Erythroblast (primary cell): ENCODE measurements around the gene CDKAL1.

Experiments
- GATA1 ChIP-seq: IDR thresholded peaks from 2 replicates; pipeline ENCODE4 v1.6.1; 2011; ENCODE audit warnings: low read depth, mild to moderate bottlenecking, control low read depth, low read length, moderate library complexity
- POLR2A ChIP-seq: IDR thresholded peaks from 2 replicates; pipeline ENCODE4 v1.6.1; 2011; ENCODE audit warnings: mild to moderate bottlenecking, low read length

GRCh38 chr6:20589266-20589665, 55.0 kb downstream of the CDKAL1 start:
- TF ChIP-seq POLR2A (no peak), GATA1 (no peak)
